Measurements from ENCODE around the gene TANC1.

DNA sequence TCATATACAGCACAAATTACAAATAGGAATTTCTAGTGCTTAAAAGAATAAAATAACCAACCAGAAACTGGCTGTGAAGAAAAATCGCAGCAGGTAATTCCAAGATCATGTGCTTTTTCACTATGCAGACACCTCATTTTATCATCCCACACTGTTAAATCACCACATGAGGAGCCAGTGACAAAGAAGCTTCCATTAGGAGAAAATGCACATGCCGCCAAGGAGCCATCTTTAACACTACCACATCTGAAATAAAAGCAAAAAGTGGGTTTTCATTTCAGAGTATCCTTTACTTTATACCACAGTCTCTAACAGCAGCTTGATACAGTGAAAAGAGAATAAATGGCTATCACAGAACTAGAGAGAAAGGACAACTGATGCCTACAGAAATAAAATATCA is 311.3 kb downstream of the TANC1 start:
- no peak for TF ChIP-seq POLR2A (IDR thresholded peaks at IDR 0.05; ENCODE audit: low read depth, low read length)
- TF ChIP-seq POLR2AphosphoS5 (IDR thresholded peaks at IDR 0.05; ENCODE audit: low read depth, low read length): no peak

Data from GM12892 (cell line).